ENCODE results near the gene COL6A3.
"Not testable (repeated sequence)": the region's sequence is repeated elsewhere in the genome, so short reads cannot be mapped to it uniquely, and the experiment has no call there.

The COL6A3 gene

GRCh38 chr2:237315170-237315828 is 98.7 kb downstream of the COL6A3 start:
- DNase-seq, result no peak

- no peak for DNase-seq
These were observed 99.3 kb downstream of the COL6A3 start for GRCh38 chr2:237314681-237315080.

GRCh38 chr2:237314198-237314597 is 99.8 kb downstream of the COL6A3 start:
- no peak for DNase-seq

- no peak for DNase-seq
These were observed 101.8 kb downstream of the COL6A3 start for GRCh38 chr2:237312021-237312755.

GRCh38 chr2:237310515-237311114 is 103.3 kb downstream of the COL6A3 start:
- no peak for DNase-seq

GRCh38 chr2:237309416-237309815 is 104.5 kb downstream of the COL6A3 start:
- DNase-seq, result no peak

- DNase-seq, result no peak
These were observed 105.0 kb downstream of the COL6A3 start for GRCh38 chr2:237309011-237309410.

- DNase-seq, result no peak
These were observed 106.5 kb downstream of the COL6A3 start for GRCh38 chr2:237307474-237307873.

- DNase-seq, result no peak
These were observed 107.2 kb downstream of the COL6A3 start for GRCh38 chr2:237306787-237307170.

- DNase-seq, result no peak
These were observed 107.7 kb downstream of the COL6A3 start for GRCh38 chr2:237306083-237306786.

GRCh38 chr2:237305579-237305978 is 108.4 kb downstream of the COL6A3 start:
- no peak for DNase-seq

GRCh38 chr2:237304763-237305514 is 109.0 kb downstream of the COL6A3 start:
- no peak for DNase-seq

GRCh38 chr2:237303244-237303643 is 110.7 kb downstream of the COL6A3 start:
- DNase-seq, result not testable (repeated sequence)

- no peak for DNase-seq
These were observed 112.4 kb downstream of the COL6A3 start for GRCh38 chr2:237301595-237301994.

GRCh38 chr2:237300739-237301138 is 113.2 kb downstream of the COL6A3 start:
- no peak for DNase-seq

- DNase-seq, result no peak
These were observed 114.1 kb downstream of the COL6A3 start for GRCh38 chr2:237299906-237300305.

- DNase-seq, result peak in 1 of 2 experiments; percentile 50
These were observed 115.5 kb downstream of the COL6A3 start for GRCh38 chr2:237298151-237299118.

GRCh38 chr2:237297421-237298150 is 116.4 kb downstream of the COL6A3 start:
- peak in 1 of 2 experiments; percentile 40 for DNase-seq

GRCh38 chr2:237296756-237297155 is 117.2 kb downstream of the COL6A3 start:
- DNase-seq, result no peak

- no peak for DNase-seq
These were observed 118.0 kb downstream of the COL6A3 start for GRCh38 chr2:237295889-237296480.

Data from NCI-H187 (cell line).